Body of pancreas (tissue), 4 donors: ENCODE results near the gene BSDC1. TPM values are rescaled to one million over a fixed set of nuclear protein-coding genes. Genes with fewer than 3 reads are reported as not detected.

Experiments used
- ATAC-seq: fragments of 150-250 bp; one replicate; pipeline ENCODE4 v1.9.1; 2016
- DNase-seq, 4 donors: peaks; one replicate each; pipeline ENCODE4 v3.0.0-alpha.2; 2019
- H3K27ac ChIP-seq, 4 donors: fragments of 200-600 bp; sonication (generic); 1 replicate in 3 of 4; 2 replicates in 1 of 4; pipeline versions ENCODE4 v1.5.1 to v1.6.1; 2016 to 2019; ENCODE audit warnings: mild to moderate bottlenecking in 1 of 4, mixed read lengths in 1 of 4, moderate library complexity in 1 of 4
- H3K27me3 ChIP-seq, 2 donors: fragments of 200-600 bp; sonication (generic); one replicate each; pipeline ENCODE4 v1.6.0; 2016; ENCODE audit warnings: mild to moderate bottlenecking in 1 of 2
- H3K36me3 ChIP-seq, 2 donors: fragments of 200-600 bp; sonication (generic); replicated peaks in 1 of 2; 2 replicates each; pipeline ENCODE4 v1.5.1; 2016; ENCODE audit warnings: low read depth in 2 of 2; ENCODE audit not compliant: insufficient read depth in 1 of 2
- H3K4me1 ChIP-seq: fragments of 200-600 bp; sonication (generic); one replicate; pipeline ENCODE4 v1.6.0; 2016
- H3K4me3 ChIP-seq, 2 donors: fragments of 200-600 bp; sonication (generic); 1 replicate in 1 of 2; 2 replicates in 1 of 2; pipeline ENCODE4 v1.5.1; 2016 to 2019
- H3K9me3 ChIP-seq, 3 donors: fragments of 200-600 bp; sonication (generic); 1 replicate in 2 of 3; 2 replicates in 1 of 3; pipeline ENCODE4 v1.5.1; 2016
- POLR2A ChIP-seq, 3 donors: fragments of 450-650 bp; IDR thresholded peaks; one replicate each; pipeline ENCODE4 v1.6.1; 2016; ENCODE audit warnings: antibody characterized with exemption in 3 of 3, mild to moderate bottlenecking in 2 of 3
- WGBS, 2 donors: methylation state at CpG; one replicate each; pipeline ENCODE4 v1.1.5; 2017; 5-methylcytosine and 5-hydroxymethylcytosine counted together
- intact Hi-C: fragments of 100-400 bp; cut with DNase I; formaldehyde crosslinking; loops from one replicate; pipeline ENCODE4 v1.15.1; 2023
- total RNA-seq, 2 donors: library from RNA; depleted of rRNA; stranded (reverse); fragments of >200 nt; gene quantifications; one replicate each; pipeline ENCODE4 v1.1.0, GENCODE V29; 2016
- TF ChIP-seq, protein P1 (sequence below), 7 experiments: fragments of 450-650 bp in 4 of 7; fragments of 200-600 bp in 3 of 7; sonication (generic) in 3 of 7; IDR thresholded peaks; one replicate each; pipeline ENCODE4 v1.5.1; 2016 to 2019; ENCODE audit warnings: antibody characterized with exemption in 7 of 7

BSDC1 gene
- total RNA-seq, 2 donors from 2014 or later, result 53.2 to 83.7 TPM

DNA sequence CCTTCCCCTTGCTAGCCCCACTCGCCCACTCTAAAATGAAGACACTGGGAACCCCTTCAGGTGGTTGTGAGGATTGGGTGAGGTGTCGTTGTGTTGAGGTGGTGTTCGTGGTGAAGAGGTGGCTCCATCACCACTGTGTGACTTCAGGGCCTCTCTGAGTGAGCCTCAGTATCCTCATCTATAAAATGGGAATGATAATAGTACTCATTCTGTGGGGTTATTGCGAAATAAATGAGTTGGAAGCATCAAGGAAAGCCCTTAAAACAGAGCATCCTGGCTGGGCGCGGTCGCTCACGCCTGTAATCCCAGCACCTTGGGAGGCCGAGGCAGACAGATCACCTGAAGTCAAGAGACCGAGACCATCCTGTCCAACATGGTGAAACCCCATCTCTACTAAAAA, 51.5 kb downstream of the BSDC1 start:
- no peak for ATAC-seq

GRCh38 chr1:32341971-32342370, 52.3 kb downstream of the BSDC1 start:
- Histone ChIP-seq H3K9me3 (no peaks in the 10 kb centered on the region), H3K27me3 (no peaks in the 10 kb centered on the region), H3K36me3 (no peaks in the 10 kb centered on the region), H3K4me1 (peaks cover 18% of the 10 kb centered on the region), H3K4me3 (no peak overlapping the region), H3K27ac (peak overlapping the region in 3 of 4 donors; percentile 32 to 69 (median 37))
- peak; percentile 54 for ATAC-seq
- intact Hi-C loops, result no loop called here
- DNase-seq, result peak in 1 of 4 donors; percentile 33
- TF ChIP-seq POLR2A (IDR thresholded peaks at IDR 0.05), result no peak
- TF ChIP-seq, protein P1, sequence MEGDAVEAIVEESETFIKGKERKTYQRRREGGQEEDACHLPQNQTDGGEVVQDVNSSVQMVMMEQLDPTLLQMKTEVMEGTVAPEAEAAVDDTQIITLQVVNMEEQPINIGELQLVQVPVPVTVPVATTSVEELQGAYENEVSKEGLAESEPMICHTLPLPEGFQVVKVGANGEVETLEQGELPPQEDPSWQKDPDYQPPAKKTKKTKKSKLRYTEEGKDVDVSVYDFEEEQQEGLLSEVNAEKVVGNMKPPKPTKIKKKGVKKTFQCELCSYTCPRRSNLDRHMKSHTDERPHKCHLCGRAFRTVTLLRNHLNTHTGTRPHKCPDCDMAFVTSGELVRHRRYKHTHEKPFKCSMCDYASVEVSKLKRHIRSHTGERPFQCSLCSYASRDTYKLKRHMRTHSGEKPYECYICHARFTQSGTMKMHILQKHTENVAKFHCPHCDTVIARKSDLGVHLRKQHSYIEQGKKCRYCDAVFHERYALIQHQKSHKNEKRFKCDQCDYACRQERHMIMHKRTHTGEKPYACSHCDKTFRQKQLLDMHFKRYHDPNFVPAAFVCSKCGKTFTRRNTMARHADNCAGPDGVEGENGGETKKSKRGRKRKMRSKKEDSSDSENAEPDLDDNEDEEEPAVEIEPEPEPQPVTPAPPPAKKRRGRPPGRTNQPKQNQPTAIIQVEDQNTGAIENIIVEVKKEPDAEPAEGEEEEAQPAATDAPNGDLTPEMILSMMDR (IDR thresholded peaks at IDR 0.05), result no peak
- WGBS, 2 donors, result 67 to 71% methylated on average over 5 of the region's 5 CpGs

More for the DNA sequence above, 51.5 kb downstream of the BSDC1 start:
- H3K4me1 ChIP-seq, result peaks cover 18% of the 10 kb centered on the region
- WGBS, 2 donors, result 87 to 92% methylated on average over 10 of the region's 10 CpGs
- TF ChIP-seq, protein P1 (IDR thresholded peaks at IDR 0.05), result no peak
- TF ChIP-seq POLR2A (IDR thresholded peaks at IDR 0.05), result no peak
- no peaks in the 10 kb centered on the region for H3K27me3 ChIP-seq
- H3K9me3 ChIP-seq, result no peaks in the 10 kb centered on the region
- H3K36me3 ChIP-seq, result no peaks in the 10 kb centered on the region
- no peak overlapping the region for H3K4me3 ChIP-seq
- H3K27ac ChIP-seq, result peak overlapping the region in 1 of 4 donors; percentile 69
- no peak for DNase-seq
- intact Hi-C loops, result no loop called here

DNA sequence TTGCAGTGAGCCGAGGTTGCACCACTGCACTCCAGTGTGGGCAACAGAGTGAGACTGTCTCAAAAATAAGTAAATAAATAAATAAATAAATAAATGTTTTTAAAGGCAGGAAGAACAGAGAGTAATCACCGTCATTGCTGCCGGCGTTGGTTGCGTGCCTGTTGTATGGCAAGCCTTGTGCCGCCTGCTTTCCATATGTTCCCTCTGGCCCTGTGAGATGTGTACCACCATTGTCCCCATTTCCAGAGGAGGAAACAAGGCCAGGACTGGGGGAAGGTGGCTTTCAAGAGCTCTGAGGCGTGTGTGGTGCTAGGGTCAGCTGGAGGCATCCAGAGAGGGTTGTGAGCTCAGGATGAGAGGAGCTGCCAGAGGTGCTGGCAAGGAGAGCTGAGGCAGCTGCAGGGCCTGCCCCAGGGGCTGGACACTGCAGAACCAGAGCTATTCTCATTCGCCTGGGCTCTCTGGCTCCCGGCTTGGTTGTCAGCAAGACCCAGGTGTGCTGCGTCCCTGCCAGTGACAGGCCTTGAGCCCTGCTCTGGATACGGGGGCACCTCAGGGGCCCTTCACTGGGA, 53.0 kb downstream of the BSDC1 start:
- TF ChIP-seq, protein P1 (IDR thresholded peaks at IDR 0.05), result no peak
- whole genome bisulfite sequencing, 2 donors, result 90 to 93% methylated on average over 11 of the region's 11 CpGs
- Histone ChIP-seq H3K36me3 (no peaks in the 10 kb centered on the region), H3K4me1 (peaks cover 18% of the 10 kb centered on the region), H3K9me3 (no peaks in the 10 kb centered on the region), H3K27ac (peak overlapping the region in 3 of 4 donors; percentile 32 to 69 (median 37)), H3K27me3 (no peaks in the 10 kb centered on the region), H3K4me3 (no peak overlapping the region)
- ATAC-seq, result no peak
- intact Hi-C loops, result no loop called here
- no peak for DNase-seq

- intact Hi-C loops, result no loop called here
- H3K27me3 ChIP-seq, result no peaks in the 10 kb centered on the region
- TF ChIP-seq POLR2A (IDR thresholded peaks at IDR 0.05), result no peak
- TF ChIP-seq, protein P1 (IDR thresholded peaks at IDR 0.05), result no peak
- DNase-seq (peak in 1 of 4 donors; percentile 43), ATAC-seq (no peak)
- no peaks in the 10 kb centered on the region for H3K9me3 ChIP-seq
- H3K4me3 ChIP-seq, result no peak overlapping the region
- peaks cover 15% of the 10 kb centered on the region for H3K4me1 ChIP-seq
- no peaks in the 10 kb centered on the region for H3K36me3 ChIP-seq
- H3K27ac ChIP-seq, result no peak overlapping the region
- WGBS, 2 donors, result 70 to 76% methylated on average over 5 of the region's 5 CpGs
Observed at GRCh38 chr1:32339363-32339978, 54.8 kb downstream of the BSDC1 start.
